ENCODE data around the gene INTS4. TPM values are rescaled to one million over a fixed set of nuclear protein-coding genes. Genes with fewer than 3 reads are reported as not detected.

INTS4 gene
- total RNA-seq, 1 donor from 2014 or later = 28.8 TPM

Other genes starting within 250 kb of the INTS4 start
- 62.5 TPM for gene RSF1, start 173.9 kb downstream of the INTS4 start, total RNA-seq
- 23.3 TPM for gene AAMDC, start 173.5 kb downstream of the INTS4 start, total RNA-seq
- 23.6 TPM for gene KCTD14, start 28.6 kb upstream of the INTS4 start, total RNA-seq
- not detected for gene THRSP, start 69.2 kb upstream of the INTS4 start, total RNA-seq
- gene NDUFC2, start 85.2 kb upstream of the INTS4 start, total RNA-seq = 181 TPM
- gene ALG8, start 145.0 kb upstream of the INTS4 start, total RNA-seq = 33.3 TPM
- gene KCTD21, start 194.0 kb upstream of the INTS4 start, total RNA-seq = 16.4 TPM
- 10.4 TPM for gene USP35, start 194.3 kb upstream of the INTS4 start, total RNA-seq